Adipocyte (in vitro differentiated cells): Measurements from ENCODE around the gene AZU1.

Source experiments
- DNase-seq: peaks from one replicate; pipeline ENCODE4 v3.0.0-alpha.2; 2015; ENCODE audit warnings: low read depth
- H3K27me3 ChIP-seq: replicated peaks from 2 replicates; pipeline ENCODE4 v1.7.0; 2013; ENCODE audit warnings: mild to moderate bottlenecking, low read length, moderate library complexity; ENCODE audit not compliant: control insufficient read depth, insufficient read depth
- H3K36me3 ChIP-seq: 2 replicates; pipeline ENCODE4 v1.7.0; 2013; ENCODE audit warnings: low read length, mild to moderate bottlenecking, moderate library complexity; ENCODE audit not compliant: control insufficient read depth, insufficient read depth, severe bottlenecking
- H3K4me1 ChIP-seq: 2 replicates; pipeline ENCODE4 v1.7.0; 2013; ENCODE audit warnings: mild to moderate bottlenecking, low read length, moderate library complexity; ENCODE audit not compliant: control insufficient read depth, insufficient read depth
- H3K4me3 ChIP-seq: 2 replicates; pipeline ENCODE4 v1.7.0; 2013; ENCODE audit warnings: mild to moderate bottlenecking, low read length, moderate library complexity
- H3K9ac ChIP-seq: 2 replicates; pipeline ENCODE4 v1.7.0; 2013; ENCODE audit warnings: mild to moderate bottlenecking, low read length, moderate library complexity
- H3K9me3 ChIP-seq: 2 replicates; pipeline ENCODE4 v1.7.0; 2013; ENCODE audit warnings: mild to moderate bottlenecking, low read length, moderate library complexity; ENCODE audit not compliant: control insufficient read depth

Gene AZU1

DNA sequence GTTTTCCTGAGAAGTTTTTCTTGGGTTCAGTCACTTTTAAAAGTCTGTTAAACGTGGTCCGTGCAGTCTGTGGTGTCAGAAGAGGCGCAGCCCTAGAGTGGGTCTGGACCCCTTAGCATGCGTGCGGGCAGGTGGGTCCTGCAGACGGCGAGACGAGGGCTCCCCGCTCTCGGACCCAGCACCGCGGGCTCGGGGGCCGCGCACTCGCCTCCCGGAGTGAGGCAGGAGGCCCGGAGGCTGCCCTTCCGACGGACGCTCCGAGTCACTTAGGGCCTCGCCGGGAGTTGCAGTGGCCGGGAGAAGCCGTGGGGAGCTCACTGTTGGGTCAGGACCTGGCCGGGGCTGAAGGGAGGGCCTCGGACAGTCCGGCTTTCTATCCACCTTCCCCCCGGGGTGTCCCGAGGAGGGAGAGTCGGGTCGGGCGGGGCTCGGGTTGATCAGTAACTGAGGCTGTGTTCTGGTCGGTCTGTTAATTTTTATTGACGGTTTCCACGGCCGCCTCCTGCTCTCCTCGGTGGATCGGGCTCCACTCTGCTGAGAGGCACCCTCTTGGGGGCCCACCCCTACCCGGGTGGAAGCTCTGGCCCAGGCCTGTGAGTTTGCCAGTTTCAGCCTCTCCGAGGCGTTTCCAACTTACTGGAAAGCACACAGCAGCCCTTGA lies 29.1 kb upstream of the AZU1 start:
- peak; percentile 59 for DNase-seq
- Histone ChIP-seq H3K36me3 (peaks cover 14% of the 10 kb centered on the region), H3K27me3 (no peaks in the 10 kb centered on the region), H3K4me3 (peak overlapping the region; percentile 98), H3K9me3 (no peaks in the 10 kb centered on the region), H3K4me1 (peaks cover 48% of the 10 kb centered on the region), H3K9ac (peak overlapping the region; percentile 98)

DNA sequence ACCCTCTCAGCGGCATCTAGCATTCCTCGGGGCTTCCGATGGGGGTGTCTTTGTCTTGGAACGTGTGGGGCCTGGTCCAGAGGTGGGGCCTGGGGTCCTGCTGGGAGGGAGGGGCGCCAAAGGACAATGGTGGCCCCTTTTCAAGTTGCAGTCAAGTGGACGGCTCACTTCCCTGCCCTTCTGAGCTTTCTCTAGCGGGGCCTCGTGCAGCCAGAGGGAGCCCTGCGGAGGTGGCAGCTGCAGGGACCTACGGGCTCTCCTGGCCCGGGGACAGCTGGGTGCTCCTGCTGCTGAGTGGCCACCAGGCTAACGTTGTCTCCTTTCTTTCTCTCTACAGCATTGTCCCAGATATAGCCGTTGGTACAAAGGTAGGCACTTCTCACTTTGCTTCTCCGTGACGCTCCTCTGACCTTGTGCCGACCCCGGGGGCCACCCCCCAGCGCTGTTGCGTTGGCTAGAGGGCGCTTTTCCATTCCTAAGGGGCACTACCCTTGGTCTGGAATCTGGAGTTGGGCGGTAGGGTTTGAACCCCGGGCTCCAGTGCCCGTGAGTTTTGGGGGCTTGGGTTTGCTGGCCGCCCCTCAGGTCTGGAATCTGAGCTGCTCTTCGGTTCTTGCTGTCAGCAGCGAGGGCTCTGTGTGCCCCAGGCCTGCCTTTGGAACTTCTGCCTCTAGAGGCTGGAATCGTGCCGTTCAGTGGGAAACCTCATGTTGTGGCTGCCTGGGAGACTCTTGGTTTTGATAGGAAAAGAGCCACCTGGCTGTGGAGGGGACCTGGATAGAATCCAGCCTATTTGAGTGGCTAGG lies 28.4 kb upstream of the AZU1 start:
- peak overlapping the region; percentile 98 for H3K4me3 ChIP-seq
- H3K36me3 ChIP-seq, result peaks cover 21% of the 10 kb centered on the region
- peak; percentile 72 for DNase-seq
- no peaks in the 10 kb centered on the region for H3K27me3 ChIP-seq
- peaks cover 48% of the 10 kb centered on the region for H3K4me1 ChIP-seq
- H3K9me3 ChIP-seq, result no peaks in the 10 kb centered on the region
- peak overlapping the region; percentile 98 for H3K9ac ChIP-seq

DNA sequence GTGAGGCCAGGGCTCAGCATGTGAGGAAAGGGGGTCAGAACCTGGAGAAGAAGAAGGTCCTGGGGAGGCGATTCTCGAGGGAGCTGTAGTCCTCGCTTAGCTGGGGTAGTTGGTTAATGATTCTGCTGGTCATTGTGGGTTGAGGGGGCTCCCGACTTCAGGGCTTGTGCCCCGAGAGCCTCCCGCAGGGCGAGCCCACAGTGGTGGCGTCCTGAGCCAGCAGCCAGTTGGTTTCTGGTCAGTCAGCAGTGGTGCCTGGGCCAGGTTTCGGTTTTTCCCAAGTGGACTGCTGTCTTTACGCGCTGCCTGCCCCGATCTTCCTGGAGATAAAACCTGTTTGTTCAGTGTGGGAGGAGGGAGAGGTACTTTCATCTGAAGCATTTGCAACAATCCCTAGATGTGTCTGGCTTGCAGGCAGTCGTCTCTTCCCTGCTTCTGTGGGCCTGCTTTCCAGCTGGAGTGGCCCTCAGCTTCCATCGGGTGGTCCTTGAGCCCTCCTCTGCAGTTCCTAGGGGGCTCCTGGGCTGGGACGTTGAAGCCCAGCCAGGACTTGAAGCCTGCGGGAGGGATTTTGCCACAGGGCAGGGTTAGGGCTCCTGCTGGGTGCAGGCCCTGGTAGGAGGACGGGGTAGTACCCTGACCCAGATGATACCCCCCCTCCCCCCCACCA lies 27.1 kb upstream of the AZU1 start:
- peaks cover 33% of the 10 kb centered on the region for H3K36me3 ChIP-seq
- peak overlapping the region; percentile 75 for H3K4me3 ChIP-seq
- no peak for DNase-seq
- H3K9ac ChIP-seq, result peak overlapping the region; percentile 98
- peaks cover 44% of the 10 kb centered on the region for H3K4me1 ChIP-seq
- no peaks in the 10 kb centered on the region for H3K9me3 ChIP-seq
- no peaks in the 10 kb centered on the region for H3K27me3 ChIP-seq

DNA sequence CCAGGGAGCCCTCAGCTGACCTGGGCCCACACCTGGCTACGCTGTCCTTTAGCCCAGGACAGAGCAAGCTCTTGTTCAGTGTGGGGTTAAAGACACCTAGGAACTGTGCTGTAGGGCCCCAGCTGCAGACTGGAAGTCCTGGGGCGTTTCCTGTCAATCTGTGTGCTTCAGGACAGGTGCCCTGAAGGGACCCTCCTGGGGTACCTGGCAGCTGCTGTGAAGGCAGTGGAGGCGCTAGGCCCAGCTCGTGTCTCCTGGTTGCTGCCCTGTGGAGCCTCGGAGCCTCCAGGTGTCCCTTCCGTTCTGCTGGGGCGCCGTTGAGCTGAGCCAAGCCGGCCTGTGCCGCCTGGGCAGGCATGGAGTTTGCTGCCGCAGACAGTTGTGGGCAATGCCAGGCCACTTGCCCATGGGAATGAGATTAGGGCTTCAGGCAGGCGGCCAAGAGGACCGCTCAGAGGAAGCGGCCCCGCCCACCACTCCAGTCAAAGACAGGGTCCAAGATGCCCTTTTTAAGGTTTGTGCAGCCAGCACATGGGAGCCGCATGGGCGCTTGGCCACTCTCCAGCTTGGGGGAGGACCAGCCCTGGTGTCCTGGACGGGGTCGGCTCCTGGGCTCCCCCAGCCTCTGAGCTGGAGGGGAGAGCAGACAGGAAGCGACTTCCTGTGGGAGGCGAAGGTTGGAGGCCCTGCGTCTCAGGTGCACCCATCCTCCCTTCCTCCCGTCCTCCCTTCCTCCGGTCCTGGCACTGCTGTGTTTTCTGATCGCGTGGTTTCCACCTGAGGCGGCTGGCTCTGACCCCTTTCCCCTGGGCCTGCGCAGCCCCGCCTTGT lies 26.4 kb upstream of the AZU1 start:
- peak; percentile 49 for DNase-seq
- H3K9ac ChIP-seq, result peak overlapping the region; percentile 60
- H3K27me3 ChIP-seq, result no peaks in the 10 kb centered on the region
- peak overlapping the region; percentile 75 for H3K4me3 ChIP-seq
- peaks cover 36% of the 10 kb centered on the region for H3K4me1 ChIP-seq
- peaks cover 40% of the 10 kb centered on the region for H3K36me3 ChIP-seq
- no peaks in the 10 kb centered on the region for H3K9me3 ChIP-seq

DNA sequence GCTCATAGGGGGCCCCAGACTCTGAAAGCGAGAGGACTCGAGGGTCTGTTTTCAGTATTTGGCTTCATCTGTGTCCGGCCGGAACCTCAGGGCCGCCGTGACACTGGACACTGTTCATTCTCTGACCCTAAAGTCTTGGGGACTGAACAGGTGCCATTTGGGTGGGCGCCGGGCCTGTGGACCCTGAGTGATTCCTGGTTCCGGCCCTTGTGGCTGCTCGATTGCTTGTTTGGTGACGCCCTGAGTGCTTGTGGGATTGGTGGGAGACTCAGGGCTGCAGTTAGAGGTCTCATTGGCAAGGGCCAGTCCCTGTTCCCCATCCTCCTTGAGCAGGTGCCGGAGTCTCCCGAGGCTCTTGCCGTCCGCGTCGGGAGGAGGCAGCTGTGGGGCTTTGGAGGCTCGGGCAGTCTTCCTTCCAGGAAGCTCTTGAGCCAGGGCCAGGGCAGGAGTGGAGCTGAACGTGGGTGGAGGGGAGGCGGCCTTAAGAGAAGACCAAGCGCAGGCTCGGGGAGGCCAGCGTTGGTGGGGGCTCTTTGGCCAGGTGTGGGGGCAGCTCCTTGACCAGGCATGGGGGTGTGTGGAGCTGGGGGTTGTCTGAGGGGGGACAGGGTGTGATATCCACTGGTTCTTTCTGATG lies 25.7 kb upstream of the AZU1 start:
- Histone ChIP-seq H3K27me3 (no peaks in the 10 kb centered on the region), H3K4me3 (peak overlapping the region; percentile 75), H3K4me1 (peaks cover 34% of the 10 kb centered on the region), H3K36me3 (peaks cover 48% of the 10 kb centered on the region), H3K9me3 (no peaks in the 10 kb centered on the region), H3K9ac (peak overlapping the region; percentile 60)
- DNase-seq, result peak; percentile 41

DNA sequence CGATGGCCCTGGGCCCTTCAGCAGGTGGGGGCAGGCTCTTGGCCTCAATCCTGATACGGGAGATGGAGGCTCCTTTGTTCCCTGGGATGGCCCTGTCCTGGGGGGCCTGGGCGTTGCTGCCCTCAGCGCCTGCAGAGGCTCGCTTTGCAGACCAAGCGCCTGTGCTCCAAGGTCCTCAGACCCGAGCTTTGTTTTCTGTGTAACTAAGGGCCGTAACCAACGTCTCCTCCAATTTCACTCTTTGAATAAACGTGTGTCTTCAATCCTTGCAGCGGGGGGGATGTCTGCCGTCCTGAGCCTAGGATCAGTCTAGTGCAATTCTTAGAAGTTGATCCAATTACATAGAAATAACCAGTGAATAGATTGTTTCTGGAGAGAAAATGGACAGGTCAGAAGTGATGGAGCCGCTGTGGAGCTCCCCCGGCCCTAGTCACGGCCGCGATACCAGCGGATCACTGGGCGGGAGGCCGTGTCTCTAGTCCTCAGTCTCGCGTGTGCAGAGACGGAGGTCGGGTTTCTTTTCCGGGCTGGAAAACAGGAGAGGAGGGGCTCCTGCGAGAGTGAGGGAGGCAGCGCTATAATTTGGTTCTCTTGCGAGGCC lies 25.0 kb upstream of the AZU1 start:
- Histone ChIP-seq H3K4me3 (peak overlapping the region; percentile 75), H3K36me3 (peaks cover 54% of the 10 kb centered on the region), H3K27me3 (no peaks in the 10 kb centered on the region), H3K9ac (peak overlapping the region; percentile 60), H3K4me1 (peaks cover 34% of the 10 kb centered on the region), H3K9me3 (no peaks in the 10 kb centered on the region)
- peak; percentile 24 for DNase-seq

DNA sequence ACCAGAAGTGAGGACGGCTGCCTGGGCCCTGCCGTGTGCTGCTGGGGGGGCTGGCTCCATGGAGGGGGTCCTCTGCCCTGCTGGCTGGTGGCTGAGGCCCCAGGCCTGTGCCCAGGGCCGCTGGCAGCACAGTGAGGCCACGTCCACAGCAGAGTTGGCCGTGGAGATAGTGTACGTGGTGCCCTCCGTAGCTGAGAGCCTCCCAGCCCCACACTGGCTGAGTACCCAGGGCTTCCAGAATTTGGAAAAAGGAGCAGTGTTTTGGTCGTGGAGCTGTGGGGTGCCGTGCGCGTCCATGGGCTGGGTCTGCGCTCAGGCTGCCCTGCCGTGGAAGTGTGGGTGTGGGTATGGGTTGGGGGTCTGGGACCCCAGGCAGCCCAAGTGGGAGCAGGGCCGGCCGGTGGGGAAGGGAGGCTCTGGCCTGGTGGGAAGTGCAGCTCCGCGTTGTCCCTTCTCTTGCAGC lies 24.5 kb upstream of the AZU1 start:
- H3K4me1 ChIP-seq, result peaks cover 34% of the 10 kb centered on the region
- DNase-seq, result no peak
- peak overlapping the region; percentile 60 for H3K9ac ChIP-seq
- no peaks in the 10 kb centered on the region for H3K27me3 ChIP-seq
- H3K9me3 ChIP-seq, result no peaks in the 10 kb centered on the region
- peaks cover 59% of the 10 kb centered on the region for H3K36me3 ChIP-seq
- no peak overlapping the region for H3K4me3 ChIP-seq

DNA sequence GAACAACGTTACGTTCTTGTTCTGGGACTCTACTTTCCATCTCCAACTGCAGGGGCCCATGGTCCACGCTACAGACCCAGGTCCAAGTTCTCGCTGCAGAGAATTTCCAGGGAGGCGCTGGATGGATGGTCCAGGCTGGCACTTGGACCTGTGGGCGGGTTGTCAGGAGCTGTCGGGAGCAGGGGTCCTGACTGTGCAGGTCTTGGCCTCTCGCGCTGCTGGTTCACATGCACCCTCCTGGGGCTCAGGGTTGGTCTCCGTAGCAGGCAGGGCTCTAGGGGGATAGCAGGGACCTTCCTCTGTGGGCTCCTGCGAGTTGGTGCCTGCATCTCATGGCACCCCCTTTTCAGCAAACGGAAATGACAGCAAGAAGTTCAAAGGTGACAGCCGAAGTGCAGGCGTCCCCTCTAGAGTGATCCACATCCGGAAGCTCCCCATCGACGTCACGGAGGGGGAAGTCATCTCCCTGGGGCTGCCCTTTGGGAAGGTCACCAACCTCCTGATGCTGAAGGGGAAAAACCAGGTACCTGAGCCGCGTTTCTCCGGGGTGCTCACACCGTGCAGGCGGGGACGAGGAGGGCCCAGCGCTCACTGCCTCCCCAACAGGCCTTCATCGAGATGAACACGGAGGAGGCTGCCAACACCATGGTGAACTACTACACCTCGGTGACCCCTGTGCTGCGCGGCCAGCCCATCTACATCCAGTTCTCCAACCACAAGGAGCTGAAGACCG lies 23.8 kb upstream of the AZU1 start:
- no peak overlapping the region for H3K4me3 ChIP-seq
- peaks cover 64% of the 10 kb centered on the region for H3K36me3 ChIP-seq
- H3K27me3 ChIP-seq, result no peaks in the 10 kb centered on the region
- H3K9me3 ChIP-seq, result no peaks in the 10 kb centered on the region
- no peak for DNase-seq
- no peak overlapping the region for H3K9ac ChIP-seq
- H3K4me1 ChIP-seq, result peaks cover 34% of the 10 kb centered on the region

DNA sequence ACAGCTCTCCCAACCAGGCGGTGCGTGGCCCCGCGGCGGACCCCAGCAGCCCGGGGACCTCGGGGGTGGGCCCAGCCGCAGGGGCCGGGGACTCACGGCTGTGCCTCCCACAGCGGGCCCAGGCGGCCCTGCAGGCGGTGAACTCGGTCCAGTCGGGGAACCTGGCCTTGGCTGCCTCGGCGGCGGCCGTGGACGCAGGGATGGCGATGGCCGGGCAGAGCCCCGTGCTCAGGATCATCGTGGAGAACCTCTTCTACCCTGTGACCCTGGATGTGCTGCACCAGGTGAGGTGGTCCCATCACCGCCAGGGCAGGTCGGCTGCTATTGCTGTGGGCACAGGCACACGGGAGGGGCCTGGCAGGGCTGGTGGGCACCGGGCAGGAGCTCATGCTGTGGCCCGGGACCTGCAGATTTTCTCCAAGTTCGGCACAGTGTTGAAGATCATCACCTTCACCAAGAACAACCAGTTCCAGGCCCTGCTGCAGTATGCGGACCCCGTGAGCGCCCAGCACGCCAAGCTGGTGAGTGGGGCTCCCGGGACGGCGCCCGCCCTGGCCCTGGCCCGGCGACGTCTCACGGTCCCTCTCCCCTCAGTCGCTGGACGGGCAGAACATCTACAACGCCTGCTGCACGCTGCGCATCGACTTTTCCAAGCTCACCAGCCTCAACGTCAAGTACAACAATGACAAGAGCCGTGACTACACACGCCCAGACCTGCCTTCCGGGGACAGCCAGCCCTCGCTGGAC lies 23.0 kb upstream of the AZU1 start:
- H3K9me3 ChIP-seq, result no peaks in the 10 kb centered on the region
- DNase-seq, result no peak
- no peak overlapping the region for H3K4me3 ChIP-seq
- H3K9ac ChIP-seq, result no peak overlapping the region
- H3K36me3 ChIP-seq, result peaks cover 67% of the 10 kb centered on the region
- no peaks in the 10 kb centered on the region for H3K27me3 ChIP-seq
- H3K4me1 ChIP-seq, result peaks cover 31% of the 10 kb centered on the region
